ENCODE data around the gene DUOX2. TPM values are rescaled to one million over a fixed set of nuclear protein-coding genes. Genes with fewer than 3 reads are reported as not detected.

DUOX2 gene
- polyA plus RNA-seq, 4 donors, result 0.38 to 8.7 TPM; not detected in 2

DNA sequence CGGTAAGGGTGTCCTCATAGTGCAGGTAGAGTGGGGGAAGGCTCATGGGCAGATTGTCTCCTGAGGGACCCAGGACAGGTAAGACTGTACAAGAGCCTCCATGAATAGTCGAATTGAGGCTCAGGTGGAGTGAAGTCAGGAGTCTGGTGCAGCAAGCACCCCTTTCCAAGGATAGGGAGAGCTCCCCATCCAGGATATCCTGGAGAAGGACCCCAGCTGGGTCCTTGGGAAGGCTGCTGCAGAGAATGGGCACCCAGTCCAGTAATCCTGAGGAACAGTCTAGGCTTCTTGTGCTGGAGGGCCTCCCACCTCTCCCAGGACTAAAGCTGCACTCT, 746 bp upstream of the DUOX2 start:
- DNase-seq (no peak), FAIRE-seq (no peak)
- Histone ChIP-seq H3K36me3 (ENCODE audit: control insufficient read depth in 3 of 3, insufficient read depth in 2 of 3, low read depth in 1 of 3, low read length in 3 of 3) (no peaks in the 10 kb centered on the region), H3K27me3 (ENCODE audit: control insufficient read depth in 3 of 3, insufficient read depth in 3 of 3, low read length in 3 of 3) (peaks cover 7 to 88% (median 61%) of the 10 kb centered on the region in 3 donors), H3K4me1 (ENCODE audit: control insufficient read depth in 3 of 3, insufficient read depth in 2 of 3, low read depth in 1 of 3, low read length in 2 of 3) (peaks cover 0 to 13% (median 0%) of the 10 kb centered on the region in 3 donors), H3K27ac (ENCODE audit: low read depth in 1 of 3, low read length in 2 of 3) (no peak overlapping the region), H3K4me3 (ENCODE audit: low read depth in 1 of 3, low read length in 3 of 3) (no peak overlapping the region), H3K9me3 (ENCODE audit: control insufficient read depth in 2 of 2, insufficient read depth in 1 of 2, low read depth in 1 of 2, low read length in 1 of 2) (no peaks in the 10 kb centered on the region)
- 7 to 12% (median 10%) methylated on average over 2 of the region's 2 CpGs for WGBS, 3 donors

GRCh38 chr15:45113380-45113990, 487 bp downstream of the DUOX2 start:
- Histone ChIP-seq H3K36me3 (ENCODE audit: control insufficient read depth in 3 of 3, insufficient read depth in 2 of 3, low read depth in 1 of 3, low read length in 3 of 3) (no peaks in the 10 kb centered on the region), H3K27me3 (ENCODE audit: control insufficient read depth in 3 of 3, insufficient read depth in 3 of 3, low read length in 3 of 3) (peaks cover 7 to 86% (median 62%) of the 10 kb centered on the region in 3 donors), H3K4me1 (ENCODE audit: control insufficient read depth in 3 of 3, insufficient read depth in 2 of 3, low read depth in 1 of 3, low read length in 2 of 3) (peaks cover 0 to 13% (median 0%) of the 10 kb centered on the region in 3 donors), H3K9me3 (ENCODE audit: control insufficient read depth in 2 of 2, insufficient read depth in 1 of 2, low read depth in 1 of 2, low read length in 1 of 2) (no peaks in the 10 kb centered on the region), H3K27ac (ENCODE audit: low read depth in 1 of 3, low read length in 2 of 3) (no peak overlapping the region), H3K4me3 (ENCODE audit: low read depth in 1 of 3, low read length in 3 of 3) (no peak overlapping the region)
- FAIRE-seq (no peak), DNase-seq (no peak)
- WGBS, 3 donors, result 8 to 11% (median 8%) methylated on average over 12 to 14 of the region's 14 CpGs

DNA sequence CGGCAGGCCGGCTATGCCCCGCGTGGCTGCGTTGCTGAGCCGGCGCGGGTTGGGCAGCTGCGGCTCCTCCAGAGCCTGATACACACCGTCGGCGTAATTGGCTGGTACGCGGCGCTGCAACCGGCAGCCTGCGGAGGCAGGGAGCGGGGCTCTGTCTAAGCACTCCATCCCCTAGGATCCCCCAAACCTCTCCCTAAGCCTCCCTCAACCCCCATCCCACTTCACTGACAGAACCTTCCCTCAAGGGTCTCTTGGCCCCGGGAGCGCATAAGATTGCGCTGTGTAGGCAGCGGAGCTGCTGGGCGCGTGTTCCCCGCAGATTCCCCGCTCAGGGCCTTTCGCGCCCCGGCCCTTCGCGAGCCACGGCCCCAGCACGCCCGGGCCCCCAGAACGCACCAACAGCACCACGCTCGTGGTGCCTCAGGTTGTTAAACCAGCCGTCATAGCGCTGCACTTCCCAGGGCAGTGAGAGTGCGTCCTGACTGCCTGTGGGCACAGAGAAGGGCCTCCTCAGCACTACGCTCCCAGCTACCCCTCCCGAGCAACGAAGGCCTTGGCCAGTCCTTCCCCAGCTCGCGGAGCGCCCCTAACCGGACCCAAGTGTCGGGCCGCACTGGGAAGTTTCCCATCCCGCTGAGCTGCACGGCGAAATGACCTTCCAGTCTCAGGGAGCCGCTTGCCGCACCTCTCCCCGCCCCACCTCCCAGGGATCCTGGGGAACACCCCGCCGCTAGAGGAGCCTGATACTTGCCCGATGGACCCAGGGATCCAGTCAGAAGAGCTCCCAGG, 1.2 kb downstream of the DUOX2 start:
- peak; percentile 27 to 34 for DNase-seq
- Histone ChIP-seq H3K36me3 (ENCODE audit: control insufficient read depth in 3 of 3, insufficient read depth in 2 of 3, low read depth in 1 of 3, low read length in 3 of 3) (no peaks in the 10 kb centered on the region), H3K4me1 (ENCODE audit: control insufficient read depth in 3 of 3, insufficient read depth in 2 of 3, low read depth in 1 of 3, low read length in 2 of 3) (peaks cover 0 to 11% (median 0%) of the 10 kb centered on the region in 3 donors), H3K27me3 (ENCODE audit: control insufficient read depth in 3 of 3, insufficient read depth in 3 of 3, low read length in 3 of 3) (peaks cover 7 to 87% (median 66%) of the 10 kb centered on the region in 3 donors), H3K4me3 (ENCODE audit: low read depth in 1 of 3, low read length in 3 of 3) (peak overlapping the region in 1 of 3 donors; percentile 26), H3K27ac (ENCODE audit: low read depth in 1 of 3, low read length in 2 of 3) (no peak overlapping the region), H3K9me3 (ENCODE audit: control insufficient read depth in 2 of 2, insufficient read depth in 1 of 2, low read depth in 1 of 2, low read length in 1 of 2) (no peaks in the 10 kb centered on the region)
- 2 to 3% (median 2%) methylated on average over 47 to 58 of the region's 58 CpGs for WGBS, 3 donors
- FAIRE-seq, result no peak

GRCh38 chr15:45112143-45112590, 1.8 kb downstream of the DUOX2 start:
- Histone ChIP-seq H3K4me3 (ENCODE audit: low read depth in 1 of 3, low read length in 3 of 3) (no peak overlapping the region), H3K36me3 (ENCODE audit: control insufficient read depth in 3 of 3, insufficient read depth in 2 of 3, low read depth in 1 of 3, low read length in 3 of 3) (no peaks in the 10 kb centered on the region), H3K9me3 (ENCODE audit: control insufficient read depth in 2 of 2, insufficient read depth in 1 of 2, low read depth in 1 of 2, low read length in 1 of 2) (no peaks in the 10 kb centered on the region), H3K27me3 (ENCODE audit: control insufficient read depth in 3 of 3, insufficient read depth in 3 of 3, low read length in 3 of 3) (peaks cover 7 to 81% (median 60%) of the 10 kb centered on the region in 3 donors), H3K4me1 (ENCODE audit: control insufficient read depth in 3 of 3, insufficient read depth in 2 of 3, low read depth in 1 of 3, low read length in 2 of 3) (peaks cover 0 to 8% (median 0%) of the 10 kb centered on the region in 3 donors), H3K27ac (ENCODE audit: low read depth in 1 of 3, low read length in 2 of 3) (no peak overlapping the region)
- FAIRE-seq (no peak), DNase-seq (no peak)
- WGBS, 3 donors, result 5 to 13% (median 11%) methylated on average over 13 of the region's 13 CpGs

GRCh38 chr15:45111390-45112142, 2.4 kb downstream of the DUOX2 start:
- DNase-seq (no peak), FAIRE-seq (no peak)
- Histone ChIP-seq H3K27ac (ENCODE audit: low read depth in 1 of 3, low read length in 2 of 3) (no peak overlapping the region), H3K27me3 (ENCODE audit: control insufficient read depth in 3 of 3, insufficient read depth in 3 of 3, low read length in 3 of 3) (peaks cover 7 to 80% (median 54%) of the 10 kb centered on the region in 3 donors), H3K4me3 (ENCODE audit: low read depth in 1 of 3, low read length in 3 of 3) (no peak overlapping the region), H3K36me3 (ENCODE audit: control insufficient read depth in 3 of 3, insufficient read depth in 2 of 3, low read depth in 1 of 3, low read length in 3 of 3) (no peaks in the 10 kb centered on the region), H3K9me3 (ENCODE audit: control insufficient read depth in 2 of 2, insufficient read depth in 1 of 2, low read depth in 1 of 2, low read length in 1 of 2) (no peaks in the 10 kb centered on the region), H3K4me1 (ENCODE audit: control insufficient read depth in 3 of 3, insufficient read depth in 2 of 3, low read depth in 1 of 3, low read length in 2 of 3) (peaks cover 0 to 5% (median 0%) of the 10 kb centered on the region in 3 donors)
- 7 to 22% (median 11%) methylated on average over 58 to 70 of the region's 71 CpGs for WGBS, 3 donors

- H3K27ac ChIP-seq (ENCODE audit: low read depth in 1 of 3, low read length in 2 of 3), result no peak overlapping the region
- H3K9me3 ChIP-seq (ENCODE audit: control insufficient read depth in 2 of 2, insufficient read depth in 1 of 2, low read depth in 1 of 2, low read length in 1 of 2), result no peaks in the 10 kb centered on the region
- peaks cover 7 to 74% (median 43%) of the 10 kb centered on the region in 3 donors for H3K27me3 ChIP-seq (ENCODE audit: control insufficient read depth in 3 of 3, insufficient read depth in 3 of 3, low read length in 3 of 3)
- H3K36me3 ChIP-seq (ENCODE audit: control insufficient read depth in 3 of 3, insufficient read depth in 2 of 3, low read depth in 1 of 3, low read length in 3 of 3), result no peaks in the 10 kb centered on the region
- DNase-seq, result no peak
- no peak for FAIRE-seq
- 48 to 79% (median 65%) methylated on average over 11 of the region's 11 CpGs for WGBS, 3 donors
- H3K4me3 ChIP-seq (ENCODE audit: low read depth in 1 of 3, low read length in 3 of 3), result no peak overlapping the region
- H3K4me1 ChIP-seq (ENCODE audit: control insufficient read depth in 3 of 3, insufficient read depth in 2 of 3, low read depth in 1 of 3, low read length in 2 of 3), result peaks cover 0 to 5% (median 0%) of the 10 kb centered on the region in 3 donors
These were observed 3.6 kb downstream of the DUOX2 start for GRCh38 chr15:45110256-45110820.

DNA sequence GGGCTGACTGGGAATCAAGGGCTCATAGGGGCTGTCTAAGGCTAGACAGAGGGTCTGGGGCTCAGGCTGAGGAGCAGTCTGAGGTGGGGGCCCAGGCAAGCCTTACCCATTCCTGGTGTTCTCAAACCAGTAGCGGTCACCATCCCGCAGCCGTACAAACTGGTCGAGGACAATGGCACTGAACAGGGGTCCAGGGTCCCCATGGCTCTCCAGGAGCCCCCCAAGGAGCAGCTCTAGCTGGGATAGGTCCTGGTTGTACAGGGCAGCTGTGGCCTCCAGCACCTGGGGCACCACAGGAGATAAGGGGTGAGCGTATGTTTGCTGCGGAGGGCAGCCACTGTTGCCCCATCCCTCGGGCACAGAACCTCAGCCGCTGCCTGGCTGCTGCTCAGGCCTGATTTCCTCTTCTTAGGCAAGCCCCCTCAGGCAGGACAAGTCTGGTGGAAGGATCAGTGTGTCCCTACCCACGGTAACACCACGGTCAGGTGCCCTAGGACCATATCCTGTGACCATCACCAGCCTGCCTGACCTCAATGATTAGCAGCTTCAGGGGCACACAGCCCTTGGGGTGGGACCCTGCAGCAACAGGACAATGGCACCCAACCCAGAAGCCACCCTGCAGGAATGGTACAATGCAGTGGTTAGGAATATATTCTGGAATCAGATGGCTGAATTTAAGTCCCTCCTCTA, 5.9 kb downstream of the DUOX2 start:
- H3K27ac ChIP-seq (ENCODE audit: low read depth in 1 of 3, low read length in 2 of 3), result no peak overlapping the region
- FAIRE-seq, result no peak
- no peaks in the 10 kb centered on the region for H3K9me3 ChIP-seq (ENCODE audit: control insufficient read depth in 2 of 2, insufficient read depth in 1 of 2, low read depth in 1 of 2, low read length in 1 of 2)
- no peak for DNase-seq
- peaks cover 0 to 5% (median 0%) of the 10 kb centered on the region in 3 donors for H3K4me1 ChIP-seq (ENCODE audit: control insufficient read depth in 3 of 3, insufficient read depth in 2 of 3, low read depth in 1 of 3, low read length in 2 of 3)
- H3K36me3 ChIP-seq (ENCODE audit: control insufficient read depth in 3 of 3, insufficient read depth in 2 of 3, low read depth in 1 of 3, low read length in 3 of 3), result no peaks in the 10 kb centered on the region
- 92 to 93% (median 93%) methylated on average over 10 of the region's 10 CpGs for WGBS, 3 donors
- H3K27me3 ChIP-seq (ENCODE audit: control insufficient read depth in 3 of 3, insufficient read depth in 3 of 3, low read length in 3 of 3), result peaks cover 7 to 54% (median 22%) of the 10 kb centered on the region in 3 donors
- no peak overlapping the region for H3K4me3 ChIP-seq (ENCODE audit: low read depth in 1 of 3, low read length in 3 of 3)
